Skeletal muscle tissue (tissue), 4 donors: ENCODE results near the gene LTO1. TPM values are rescaled to one million over a fixed set of nuclear protein-coding genes. Genes with fewer than 3 reads are reported as not detected.

ENCODE experiments used
- H3K27ac ChIP-seq: one replicate; pipeline ENCODE4 v1.7.0; 2013; ENCODE audit warnings: mild to moderate bottlenecking, low read depth, low read length, inconsistent platforms
- H3K27me3 ChIP-seq, 3 donors: one replicate each; pipeline ENCODE4 v1.7.0; 2013; ENCODE audit warnings: low read length in 3 of 3; ENCODE audit not compliant: control insufficient read depth in 3 of 3, insufficient read depth in 3 of 3
- H3K36me3 ChIP-seq, 3 donors: one replicate each; pipeline ENCODE4 v1.7.0; 2013; ENCODE audit warnings: low read length in 3 of 3; ENCODE audit not compliant: control insufficient read depth in 3 of 3, insufficient read depth in 3 of 3
- H3K4me1 ChIP-seq, 3 donors: one replicate each; pipeline ENCODE4 v1.7.0; 2013; ENCODE audit warnings: low read length in 3 of 3, mild to moderate bottlenecking in 3 of 3; ENCODE audit not compliant: control insufficient read depth in 3 of 3, insufficient read depth in 3 of 3
- H3K4me3 ChIP-seq, 3 donors: one replicate each; pipeline ENCODE4 v1.7.0; 2013; ENCODE audit warnings: low read length in 3 of 3
- H3K9ac ChIP-seq, 3 donors: one replicate each; pipeline ENCODE4 v1.7.0; 2013; ENCODE audit warnings: low read length in 3 of 3, mild to moderate bottlenecking in 3 of 3, moderate library complexity in 2 of 3, low read depth in 1 of 3
- H3K9me3 ChIP-seq, 3 donors: one replicate each; pipeline ENCODE4 v1.7.0; 2013; ENCODE audit warnings: low read length in 3 of 3; ENCODE audit not compliant: control insufficient read depth in 3 of 3
- total RNA-seq: library from RNA; depleted of rRNA; stranded (reverse); fragments of >200 nt; gene quantifications from one replicate; pipeline ENCODE4 v1.2.3, GENCODE V29; 2014
- donor health status: Osteomylitis.

Gene LTO1
- total RNA-seq, 1 donor from 2014 or later, result 7.8 TPM

GRCh38 chr11:69640995-69641581, 34.1 kb downstream of the LTO1 start, which contains the start of gene CCND1:
Gene CCND1, plus strand, starts transcription at chr11:69641156. Its CDS starts 158 bp downstream, at chr11:69641314.
- peaks cover 34 to 55% (median 45%) of the 10 kb centered on the region in 3 donors for H3K4me1 ChIP-seq
- peak within 1 kb of the TSS; percentile 66 to 78 (median 71) for H3K4me3 ChIP-seq
- peak within 1 kb of the TSS in 2 of 3 donors; percentile 66 to 67 for H3K9ac ChIP-seq
- H3K9me3 ChIP-seq, result no peaks in the 10 kb centered on the region
- H3K36me3 ChIP-seq, result no peaks in the 10 kb centered on the region
- peaks cover 53 to 75% (median 56%) of the 10 kb centered on the region in 3 donors for H3K27me3 ChIP-seq
- H3K27ac ChIP-seq, result no peak within 1 kb of the TSS

GRCh38 chr11:69640260-69640994, 34.7 kb downstream of the LTO1 start:
- Histone ChIP-seq H3K36me3 (no peaks in the 10 kb centered on the region), H3K9ac (peak overlapping the region in 1 of 3 donors; percentile 25), H3K4me3 (peak overlapping the region; percentile 32 to 56 (median 54)), H3K9me3 (no peaks in the 10 kb centered on the region), H3K4me1 (peaks cover 37 to 59% (median 50%) of the 10 kb centered on the region in 3 donors), H3K27ac (no peak overlapping the region), H3K27me3 (peaks cover 57 to 76% (median 59%) of the 10 kb centered on the region in 3 donors)

GRCh38 chr11:69639831-69640230, 35.3 kb downstream of the LTO1 start:
- no peak overlapping the region for H3K9ac ChIP-seq
- H3K9me3 ChIP-seq, result no peaks in the 10 kb centered on the region
- no peak overlapping the region for H3K27ac ChIP-seq
- no peak overlapping the region for H3K4me3 ChIP-seq
- no peaks in the 10 kb centered on the region for H3K36me3 ChIP-seq
- peaks cover 54 to 74% (median 57%) of the 10 kb centered on the region in 3 donors for H3K27me3 ChIP-seq
- H3K4me1 ChIP-seq, result peaks cover 37 to 59% (median 50%) of the 10 kb centered on the region in 3 donors

GRCh38 chr11:69638941-69639681, 36.0 kb downstream of the LTO1 start:
- H3K27me3 ChIP-seq, result peaks cover 47 to 73% (median 52%) of the 10 kb centered on the region in 3 donors

GRCh38 chr11:69637941-69638871, 36.9 kb downstream of the LTO1 start:
- H3K9ac ChIP-seq, result no peak overlapping the region
- peaks cover 37 to 50% (median 44%) of the 10 kb centered on the region in 3 donors for H3K4me1 ChIP-seq
- H3K9me3 ChIP-seq, result no peaks in the 10 kb centered on the region
- H3K27ac ChIP-seq, result no peak overlapping the region
- no peaks in the 10 kb centered on the region for H3K36me3 ChIP-seq
- H3K4me3 ChIP-seq, result peak overlapping the region; percentile 29 to 36 (median 30)
- peaks cover 48 to 71% (median 48%) of the 10 kb centered on the region in 3 donors for H3K27me3 ChIP-seq

More at GRCh38 chr11:69638941-69639681, 36.0 kb downstream of the LTO1 start:
- Histone ChIP-seq H3K9ac (no peak overlapping the region), H3K4me1 (peaks cover 37 to 60% (median 51%) of the 10 kb centered on the region in 3 donors), H3K4me3 (peak overlapping the region in 2 of 3 donors; percentile 35 to 45), H3K9me3 (no peaks in the 10 kb centered on the region), H3K36me3 (no peaks in the 10 kb centered on the region), H3K27ac (no peak overlapping the region)

- no peaks in the 10 kb centered on the region for H3K36me3 ChIP-seq
- no peak overlapping the region for H3K27ac ChIP-seq
- peaks cover 37 to 46% (median 44%) of the 10 kb centered on the region in 3 donors for H3K4me1 ChIP-seq
- H3K4me3 ChIP-seq, result peak overlapping the region in 2 of 3 donors; percentile 67 to 71
- no peak overlapping the region for H3K9ac ChIP-seq
- H3K9me3 ChIP-seq, result no peaks in the 10 kb centered on the region
- peaks cover 48 to 71% (median 51%) of the 10 kb centered on the region in 3 donors for H3K27me3 ChIP-seq
Observed at GRCh38 chr11:69637198-69637940, 37.8 kb downstream of the LTO1 start.

GRCh38 chr11:69636512-69637197, 38.5 kb downstream of the LTO1 start:
- Histone ChIP-seq H3K9me3 (no peaks in the 10 kb centered on the region), H3K27ac (no peak overlapping the region), H3K4me3 (peak overlapping the region; percentile 38 to 71 (median 67)), H3K36me3 (no peaks in the 10 kb centered on the region), H3K4me1 (peaks cover 37 to 46% (median 44%) of the 10 kb centered on the region in 3 donors), H3K27me3 (peaks cover 48 to 67% (median 51%) of the 10 kb centered on the region in 3 donors), H3K9ac (peak overlapping the region in 1 of 3 donors; percentile 57)

- no peaks in the 10 kb centered on the region for H3K36me3 ChIP-seq
- peak overlapping the region in 1 of 3 donors; percentile 16 for H3K9ac ChIP-seq
- peaks cover 44 to 61% (median 46%) of the 10 kb centered on the region in 3 donors for H3K27me3 ChIP-seq
- H3K27ac ChIP-seq, result no peak overlapping the region
- peaks cover 37 to 42% (median 42%) of the 10 kb centered on the region in 3 donors for H3K4me1 ChIP-seq
- H3K4me3 ChIP-seq, result peak overlapping the region; percentile 38 to 71 (median 67)
- no peaks in the 10 kb centered on the region for H3K9me3 ChIP-seq
Observed at GRCh38 chr11:69635804-69636511, 39.2 kb downstream of the LTO1 start.
